ENCODE data around the gene FMN1.

Gene FMN1

DNA sequence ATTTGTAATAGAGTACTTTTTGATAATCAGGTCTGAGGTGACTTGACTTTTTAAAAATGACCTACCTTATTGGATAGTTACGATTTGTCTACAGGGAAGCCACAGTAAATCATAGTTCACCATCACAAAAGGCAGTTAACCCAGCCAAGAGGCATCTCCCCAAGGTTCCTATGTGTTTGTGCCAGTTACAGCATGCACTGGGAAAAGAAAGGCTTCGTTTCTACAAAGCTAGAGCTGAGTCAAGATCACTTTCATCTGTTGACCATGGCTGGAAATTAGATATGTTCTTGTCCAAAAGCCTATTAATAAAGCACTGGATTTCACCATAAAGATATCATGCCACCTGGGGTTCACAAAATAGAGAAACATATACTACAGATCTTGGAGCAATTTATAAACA lies 336.8 kb downstream of the FMN1 start:
- DNase-seq (ENCODE audit: low read depth, low spot score): no peak
- TF ChIP-seq, protein P1, sequence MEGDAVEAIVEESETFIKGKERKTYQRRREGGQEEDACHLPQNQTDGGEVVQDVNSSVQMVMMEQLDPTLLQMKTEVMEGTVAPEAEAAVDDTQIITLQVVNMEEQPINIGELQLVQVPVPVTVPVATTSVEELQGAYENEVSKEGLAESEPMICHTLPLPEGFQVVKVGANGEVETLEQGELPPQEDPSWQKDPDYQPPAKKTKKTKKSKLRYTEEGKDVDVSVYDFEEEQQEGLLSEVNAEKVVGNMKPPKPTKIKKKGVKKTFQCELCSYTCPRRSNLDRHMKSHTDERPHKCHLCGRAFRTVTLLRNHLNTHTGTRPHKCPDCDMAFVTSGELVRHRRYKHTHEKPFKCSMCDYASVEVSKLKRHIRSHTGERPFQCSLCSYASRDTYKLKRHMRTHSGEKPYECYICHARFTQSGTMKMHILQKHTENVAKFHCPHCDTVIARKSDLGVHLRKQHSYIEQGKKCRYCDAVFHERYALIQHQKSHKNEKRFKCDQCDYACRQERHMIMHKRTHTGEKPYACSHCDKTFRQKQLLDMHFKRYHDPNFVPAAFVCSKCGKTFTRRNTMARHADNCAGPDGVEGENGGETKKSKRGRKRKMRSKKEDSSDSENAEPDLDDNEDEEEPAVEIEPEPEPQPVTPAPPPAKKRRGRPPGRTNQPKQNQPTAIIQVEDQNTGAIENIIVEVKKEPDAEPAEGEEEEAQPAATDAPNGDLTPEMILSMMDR (IDR thresholded peaks at IDR 0.05; ENCODE audit: insufficient read depth, low read length, missing control alignments): no peak
- no peak overlapping the region for H3K4me3 ChIP-seq (ENCODE audit: low read depth, low read length)
- POLR2A ChIA-PET: interaction anchor here (1.6 kb wide), 1 partner anchor 18 kb away, joined by 4 read pairs; no protein-coding TSS in a partner anchor
- CTCF ChIA-PET: interaction anchor here (1.3 to 5.3 kb wide), 4 partner anchors 14 to 208 kb away, joined by 3 to 31 read pairs (median 6); no protein-coding TSS in a partner anchor

GRCh38 chr15:32856753-32857152 lies 337.8 kb downstream of the FMN1 start:
- TF ChIP-seq, protein P1 (IDR thresholded peaks at IDR 0.05; ENCODE audit: insufficient read depth, low read length, missing control alignments): no peak
- POLR2A ChIA-PET: interaction anchor here (0.8 to 1.9 kb wide), 9 partner anchors 10 to 124 kb away, joined by 3 to 13 read pairs (median 4); no protein-coding TSS in a partner anchor
- no peak for DNase-seq (ENCODE audit: low read depth, low spot score)
- CTCF ChIA-PET: interaction anchor here (0.7 to 5.3 kb wide), 9 partner anchors 11 to 207 kb away, joined by 3 to 31 read pairs (median 4); no protein-coding TSS in a partner anchor
- H3K4me3 ChIP-seq (ENCODE audit: low read depth, low read length): no peak overlapping the region

DNA sequence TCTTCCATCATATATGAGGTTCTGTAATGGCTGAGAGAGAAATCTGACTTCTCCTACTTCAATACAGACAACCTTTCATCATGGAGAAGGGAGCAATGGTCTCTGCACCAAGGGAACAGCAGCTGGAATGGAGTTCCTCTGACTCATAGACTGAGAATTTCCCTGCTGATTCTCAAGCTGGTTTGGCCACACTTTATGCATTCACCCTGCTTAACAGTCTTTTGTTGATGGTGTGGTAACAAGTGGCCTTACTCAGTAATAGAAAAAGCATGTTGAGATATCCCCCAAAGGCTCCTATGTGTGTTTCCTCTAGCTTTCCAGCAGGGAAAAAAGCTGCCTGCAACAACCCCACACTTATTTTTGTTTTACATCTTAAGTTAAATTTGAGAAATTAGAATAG lies 338.6 kb downstream of the FMN1 start:
- DNase-seq (ENCODE audit: low read depth, low spot score): peak; percentile 99
- POLR2A ChIA-PET: interaction anchor here (0.8 to 1.9 kb wide), 13 partner anchors 11 to 137 kb away, joined by 3 to 13 read pairs (median 4); no protein-coding TSS in a partner anchor
- no peak overlapping the region for H3K4me3 ChIP-seq (ENCODE audit: low read depth, low read length)
- CTCF ChIA-PET: interaction anchor here (0.7 to 5.3 kb wide), 9 partner anchors 11 to 194 kb away, joined by 3 to 31 read pairs (median 4); no protein-coding TSS in a partner anchor
- TF ChIP-seq, protein P1 (IDR thresholded peaks at IDR 0.05; ENCODE audit: insufficient read depth, low read length, missing control alignments): peak; percentile 1

DNA sequence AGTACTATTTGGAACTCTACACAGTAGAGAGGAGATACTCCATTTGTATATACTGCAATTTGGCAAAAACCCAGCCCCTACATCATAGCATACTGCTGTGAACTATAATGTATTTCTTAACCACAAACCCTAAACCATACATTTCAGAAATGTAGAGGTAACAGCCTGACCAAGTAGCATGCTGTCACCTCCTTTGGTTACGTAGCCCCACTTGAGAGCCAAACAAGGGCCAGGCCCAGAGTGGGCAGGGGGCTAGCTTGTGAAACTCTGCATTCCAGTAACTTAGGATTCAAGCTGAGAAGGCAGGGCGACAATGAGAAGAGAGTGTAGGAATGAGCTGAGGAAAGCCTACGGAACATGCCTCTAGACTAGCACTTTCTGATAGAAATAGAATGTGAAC lies 340.9 kb downstream of the FMN1 start:
- TF ChIP-seq, protein P1 (IDR thresholded peaks at IDR 0.05; ENCODE audit: insufficient read depth, low read length, missing control alignments): no peak
- no peak for DNase-seq (ENCODE audit: low read depth, low spot score)
- H3K4me3 ChIP-seq (ENCODE audit: low read depth, low read length): no peak overlapping the region
- ChIA-PET POLR2A (interaction anchor here (1.0 kb wide), 1 partner anchor 34 kb away, joined by 3 read pairs; no protein-coding TSS in a partner anchor), CTCF (interaction anchor here (1.1 to 5.3 kb wide), 6 partner anchors 10 to 204 kb away, joined by 3 to 31 read pairs (median 6); no protein-coding TSS in a partner anchor)

- H3K4me3 ChIP-seq (ENCODE audit: low read depth, low read length): no peak overlapping the region
- DNase-seq (ENCODE audit: low read depth, low spot score): no peak
- CTCF ChIA-PET: no interaction called here
- POLR2A ChIA-PET: no interaction called here
- TF ChIP-seq, protein P1 (IDR thresholded peaks at IDR 0.05; ENCODE audit: insufficient read depth, low read length, missing control alignments): no peak
These were observed 341.7 kb downstream of the FMN1 start for GRCh38 chr15:32852771-32853170.

- H3K4me3 ChIP-seq (ENCODE audit: low read depth, low read length): no peak overlapping the region
- ChIA-PET POLR2A (interaction anchor here (0.7 to 3.0 kb wide), 13 partner anchors 9 to 169 kb away, joined by 3 to 23 read pairs (median 5); no protein-coding TSS in a partner anchor), CTCF (interaction anchor here (0.6 to 1.6 kb wide), 5 partner anchors 25 to 142 kb away, joined by 3 to 7 read pairs (median 4); no protein-coding TSS in a partner anchor)
- no peak for DNase-seq (ENCODE audit: low read depth, low spot score)
- TF ChIP-seq, protein P1 (IDR thresholded peaks at IDR 0.05; ENCODE audit: insufficient read depth, low read length, missing control alignments): no peak
These were observed 342.5 kb downstream of the FMN1 start for GRCh38 chr15:32852017-32852416.
